ENCODE results near the gene ADAMTS4. TPM values are rescaled to one million over a fixed set of nuclear protein-coding genes. Genes with fewer than 3 reads are reported as not detected.

ADAMTS4 gene
- total and polyA plus RNA-seq, 2 experiments from 2014 or later: 7.2 to 9.8 TPM

GRCh38 chr1:161188381-161188780 is 10.5 kb downstream of the ADAMTS4 start:
- Histone ChIP-seq H3K9me3 (ENCODE audit: low read depth) (no peaks in the 10 kb centered on the region), H3K27me3 (replicated peaks; ENCODE audit: insufficient read depth) (no peaks in the 10 kb centered on the region), H3F3A (ENCODE audit: insufficient read depth) (peaks cover 29% of the 10 kb centered on the region), H3K4me3 (no peak overlapping the region), H3K36me3 (ENCODE audit: low read depth) (peaks cover 6% of the 10 kb centered on the region; the same call in 1 of the 2 replicates), H2AFZ (no peak overlapping the region), H3K27ac (peak overlapping the region; percentile 95), H3K9ac (peak overlapping the region; percentile 45), H3K79me2 (ENCODE audit: insufficient read depth) (no peaks in the 10 kb centered on the region), H3K9me2 (ENCODE audit: insufficient read depth) (no peaks in the 10 kb centered on the region), H3K4me1 (ENCODE audit: insufficient read depth) (peaks cover 28% of the 10 kb centered on the region), H3K4me2 (ENCODE audit: unreplicated experiment) (no peak overlapping the region), H4K20me1 (ENCODE audit: insufficient read depth) (no peaks in the 10 kb centered on the region)
- in situ Hi-C loops (cut with MboI): no loop called here
- no peak for DNase-seq
- TF ChIP-seq EZH2 (IDR thresholded peaks at IDR 0.05; ENCODE audit: insufficient read depth, poor library complexity, severe bottlenecking): no peak
- TF ChIP-seq EZH2phosphoT487 (IDR thresholded peaks at IDR 0.05; ENCODE audit: insufficient read depth, low read depth): no peak
- WGBS, 2 experiments (ENCODE audit: low coverage in 1 of 2, low lambda C conversion rate in 2 of 2, missing lambda C conversion rate in 2 of 2): 67 to 73% methylated on average over 6 of the region's 6 CpGs

GRCh38 chr1:161187311-161187710 is 11.5 kb downstream of the ADAMTS4 start:
- H3K4me2 ChIP-seq (ENCODE audit: unreplicated experiment): no peak overlapping the region
- no peaks in the 10 kb centered on the region for H3K9me2 ChIP-seq (ENCODE audit: insufficient read depth)
- TF ChIP-seq EZH2phosphoT487 (IDR thresholded peaks at IDR 0.05; ENCODE audit: insufficient read depth, low read depth) (no peak), EZH2 (IDR thresholded peaks at IDR 0.05; ENCODE audit: insufficient read depth, poor library complexity, severe bottlenecking) (no peak)

GRCh38 chr1:161185732-161186311 is 13.0 kb downstream of the ADAMTS4 start:
- in situ Hi-C loops (cut with MboI): no loop called here
- H3K9me3 ChIP-seq (ENCODE audit: low read depth): no peaks in the 10 kb centered on the region
- H3K27me3 ChIP-seq (replicated peaks; ENCODE audit: insufficient read depth): no peaks in the 10 kb centered on the region
- no peak for TF ChIP-seq EZH2phosphoT487 (IDR thresholded peaks at IDR 0.05; ENCODE audit: insufficient read depth, low read depth)
- TF ChIP-seq EZH2 (IDR thresholded peaks at IDR 0.05; ENCODE audit: insufficient read depth, poor library complexity, severe bottlenecking): no peak
- H3K9me2 ChIP-seq (ENCODE audit: insufficient read depth): no peaks in the 10 kb centered on the region
- no peaks in the 10 kb centered on the region for H3K36me3 ChIP-seq (ENCODE audit: low read depth)
- peak overlapping the region; percentile 11 for H3K4me2 ChIP-seq (ENCODE audit: unreplicated experiment)
- H3K4me1 ChIP-seq (ENCODE audit: insufficient read depth): peaks cover 43% of the 10 kb centered on the region
- H3K27ac ChIP-seq: peak overlapping the region; percentile 49
- DNase-seq: no peak
- 5 to 15% methylated on average over 2 of the region's 2 CpGs for WGBS, 2 experiments (ENCODE audit: low coverage in 1 of 2, low lambda C conversion rate in 2 of 2, missing lambda C conversion rate in 2 of 2)
- H3K4me3 ChIP-seq: no peak overlapping the region
- no peaks in the 10 kb centered on the region for H3K79me2 ChIP-seq (ENCODE audit: insufficient read depth)
- H2AFZ ChIP-seq: peak overlapping the region; percentile 54
- peaks cover 37% of the 10 kb centered on the region for H3F3A ChIP-seq (ENCODE audit: insufficient read depth)
- no peak overlapping the region for H3K9ac ChIP-seq
- H4K20me1 ChIP-seq (ENCODE audit: insufficient read depth): no peaks in the 10 kb centered on the region

More at GRCh38 chr1:161187311-161187710, 11.5 kb downstream of the ADAMTS4 start:
- Histone ChIP-seq H3K9me3 (ENCODE audit: low read depth) (no peaks in the 10 kb centered on the region), H3K4me1 (ENCODE audit: insufficient read depth) (peaks cover 36% of the 10 kb centered on the region), H3K27me3 (replicated peaks; ENCODE audit: insufficient read depth) (no peaks in the 10 kb centered on the region), H3K79me2 (ENCODE audit: insufficient read depth) (no peaks in the 10 kb centered on the region), H3K27ac (no peak overlapping the region), H3K4me3 (no peak overlapping the region), H2AFZ (no peak overlapping the region), H3F3A (ENCODE audit: insufficient read depth) (peaks cover 37% of the 10 kb centered on the region), H4K20me1 (ENCODE audit: insufficient read depth) (no peaks in the 10 kb centered on the region), H3K36me3 (ENCODE audit: low read depth) (peaks cover 5% of the 10 kb centered on the region; the same call in 1 of the 2 replicates), H3K9ac (no peak overlapping the region)
- in situ Hi-C loops (cut with MboI): no loop called here
- no peak for DNase-seq
- 85% methylated on average over 3 of the region's 3 CpGs for WGBS, 2 experiments (ENCODE audit: low coverage in 1 of 2, low lambda C conversion rate in 2 of 2, missing lambda C conversion rate in 2 of 2)

GRCh38 chr1:161185282-161185682 is 13.6 kb downstream of the ADAMTS4 start:
- Histone ChIP-seq H3K9me3 (ENCODE audit: low read depth) (no peaks in the 10 kb centered on the region), H3K27ac (peak overlapping the region; percentile 49), H3K27me3 (replicated peaks; ENCODE audit: insufficient read depth) (no peaks in the 10 kb centered on the region), H3K4me1 (ENCODE audit: insufficient read depth) (peaks cover 43% of the 10 kb centered on the region), H3K9ac (no peak overlapping the region), H4K20me1 (ENCODE audit: insufficient read depth) (no peaks in the 10 kb centered on the region), H3K4me2 (ENCODE audit: unreplicated experiment) (peak overlapping the region; percentile 11), H3K36me3 (ENCODE audit: low read depth) (no peaks in the 10 kb centered on the region), H2AFZ (peak overlapping the region; percentile 54), H3K9me2 (ENCODE audit: insufficient read depth) (no peaks in the 10 kb centered on the region), H3F3A (ENCODE audit: insufficient read depth) (peaks cover 32% of the 10 kb centered on the region), H3K79me2 (ENCODE audit: insufficient read depth) (no peaks in the 10 kb centered on the region), H3K4me3 (no peak overlapping the region)
- in situ Hi-C loops (cut with MboI): no loop called here
- no peak for TF ChIP-seq EZH2phosphoT487 (IDR thresholded peaks at IDR 0.05; ENCODE audit: insufficient read depth, low read depth)
- WGBS, 2 experiments (ENCODE audit: low coverage in 1 of 2, low lambda C conversion rate in 2 of 2, missing lambda C conversion rate in 2 of 2): 0 to 3% methylated on average over 3 of the region's 3 CpGs
- DNase-seq: peak; percentile 61

Data from GM23248 (cell line).